GM21737 (cell line): ENCODE measurements around the gene SLCO3A1.
"Not testable (repeated sequence)": the region's sequence is repeated elsewhere in the genome, so short reads cannot be mapped to it uniquely, and the experiment has no call there.

Experiments used
- ATAC-seq: cut with Tn5 transposase; IDR thresholded peaks from one replicate; pipeline ENCODE4 v1.9.1; 2021; ENCODE audit warnings: mild to moderate bottlenecking, moderate library complexity; ENCODE audit not compliant: unreplicated experiment

The SLCO3A1 gene

DNA sequence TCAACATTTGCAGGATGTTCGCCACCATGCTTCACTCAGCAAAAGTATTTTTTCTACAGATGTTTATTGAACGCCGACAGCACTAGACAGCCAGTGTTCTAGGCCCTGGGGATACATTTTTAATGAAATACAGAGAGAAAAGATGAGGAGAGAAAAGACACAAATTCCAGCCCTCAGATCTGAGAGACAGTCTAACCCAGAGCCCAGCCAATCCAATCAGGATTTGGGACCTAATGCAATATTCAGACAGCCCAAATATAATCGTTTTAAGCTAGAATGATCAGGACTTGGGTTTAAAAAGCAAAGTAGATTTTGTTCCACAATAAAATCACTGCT, 174.8 kb downstream of the SLCO3A1 start:
- ATAC-seq = no peak

DNA sequence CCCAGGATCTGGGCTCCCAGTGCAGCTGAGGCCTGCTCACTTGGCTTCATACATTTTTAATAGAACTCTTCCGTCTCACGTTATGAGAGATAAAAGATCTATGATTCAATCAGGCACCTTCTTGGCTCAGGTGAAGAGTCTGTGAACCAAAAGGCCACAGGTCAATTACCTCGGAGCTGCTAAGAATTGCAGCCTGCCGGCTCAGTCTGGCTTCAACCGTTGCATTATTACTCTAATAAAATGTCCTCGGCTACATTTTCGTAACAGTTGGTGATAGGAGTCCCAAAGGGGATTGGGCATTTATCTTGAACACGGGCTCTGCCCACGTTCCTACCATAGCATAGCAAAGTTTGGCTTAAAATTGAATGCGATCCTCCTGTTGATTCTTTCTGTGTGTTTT, 176.3 kb downstream of the SLCO3A1 start:
- ATAC-seq = no peak

DNA sequence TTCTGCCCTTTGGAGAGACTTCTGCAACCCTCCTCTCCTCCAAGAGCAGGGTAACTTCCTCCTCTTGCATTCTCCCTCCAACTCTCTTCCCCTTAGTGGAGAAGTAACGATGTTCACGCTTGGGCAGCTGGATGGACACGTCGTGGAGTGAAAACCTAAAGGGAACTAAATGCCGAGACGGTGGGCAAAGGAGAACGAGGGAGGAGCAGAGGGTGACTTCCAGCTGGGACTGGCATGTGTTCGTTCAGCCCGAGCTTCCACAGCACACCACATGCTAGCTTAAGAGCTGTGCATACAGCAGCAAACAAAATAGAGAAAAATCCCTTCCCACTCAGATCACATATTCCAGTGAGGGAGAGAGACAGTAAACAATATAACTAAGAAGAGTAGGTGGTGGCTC, 179.8 kb downstream of the SLCO3A1 start:
- no peak for ATAC-seq

DNA sequence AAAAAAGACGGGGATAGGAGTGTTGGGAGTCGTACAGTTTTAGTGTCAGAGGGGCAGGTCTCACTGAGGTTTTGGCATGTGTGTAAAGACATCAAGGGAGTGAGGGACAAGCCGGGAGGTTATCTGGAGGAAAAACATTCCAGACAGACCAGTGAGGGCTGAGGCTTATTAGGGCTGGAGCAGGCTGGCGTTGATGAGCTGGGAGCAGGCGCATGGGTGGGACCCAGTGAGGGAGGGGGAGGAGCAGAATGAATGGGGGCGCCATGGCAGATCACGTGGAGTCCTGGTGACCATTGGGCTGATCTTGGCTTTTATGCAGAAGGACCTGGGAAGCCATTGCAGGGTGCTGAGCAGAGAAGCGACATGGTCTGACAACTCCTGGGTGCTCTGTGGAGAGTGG, 180.2 kb downstream of the SLCO3A1 start:
- ATAC-seq = no peak

DNA sequence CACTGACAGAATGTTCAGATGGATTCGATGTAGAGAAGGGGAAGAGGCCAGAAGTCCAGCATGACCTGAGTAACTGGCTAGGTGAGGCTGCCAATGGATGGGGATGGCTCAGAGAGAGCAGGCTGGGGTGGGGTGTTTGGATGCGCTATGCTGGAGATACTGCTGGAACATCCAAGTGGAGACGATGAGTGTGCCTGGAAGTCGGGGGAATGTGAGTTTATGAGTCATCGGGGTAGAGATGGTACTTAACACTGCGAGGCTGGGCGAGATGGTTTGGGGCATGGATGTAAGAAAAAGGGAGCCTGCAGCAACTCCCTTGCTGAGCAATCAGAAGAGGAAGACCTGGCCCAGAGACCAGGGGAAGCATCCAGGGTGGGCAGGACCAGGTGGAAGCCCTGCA, 180.7 kb downstream of the SLCO3A1 start:
- no peak for ATAC-seq

DNA sequence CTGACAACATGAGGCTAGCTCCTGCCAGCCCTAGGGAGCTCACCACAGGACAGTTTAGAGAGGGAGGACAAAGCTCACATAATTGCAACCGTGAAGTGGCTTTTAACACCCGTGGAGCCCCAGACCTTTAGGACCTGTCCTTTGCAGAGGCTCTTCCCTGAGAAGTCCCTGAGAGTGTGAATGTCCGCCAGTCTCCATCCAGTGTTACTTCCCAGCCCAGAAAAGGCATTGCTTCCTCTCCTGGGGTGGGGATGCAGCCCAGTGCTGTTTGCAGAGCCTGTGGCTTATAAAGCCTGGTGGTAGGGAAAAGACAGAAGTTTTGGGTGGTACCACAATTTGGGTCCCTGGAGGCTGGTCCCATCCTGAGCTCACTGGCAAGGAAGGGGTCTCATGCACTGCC, 182.0 kb downstream of the SLCO3A1 start:
- ATAC-seq = no peak

DNA sequence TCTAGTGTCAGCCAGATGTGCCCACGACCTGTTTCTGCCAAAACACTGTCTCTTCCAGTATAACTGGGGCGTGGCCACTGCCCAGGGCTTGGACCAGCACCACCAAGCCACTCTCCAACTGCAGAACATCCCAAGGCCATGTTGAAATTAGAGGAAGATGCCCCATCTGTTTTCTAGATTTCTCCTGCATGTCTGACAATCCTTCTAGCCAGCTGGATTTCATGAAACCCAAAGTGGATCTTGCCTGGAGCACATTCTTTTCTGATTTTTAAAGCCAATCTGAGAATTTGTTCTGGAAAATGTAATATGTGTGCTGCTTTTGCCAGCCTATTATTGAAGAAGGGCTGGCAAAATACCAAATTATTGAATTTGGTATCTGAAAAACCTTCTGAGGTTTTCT, 182.5 kb downstream of the SLCO3A1 start:
- no peak for ATAC-seq

DNA sequence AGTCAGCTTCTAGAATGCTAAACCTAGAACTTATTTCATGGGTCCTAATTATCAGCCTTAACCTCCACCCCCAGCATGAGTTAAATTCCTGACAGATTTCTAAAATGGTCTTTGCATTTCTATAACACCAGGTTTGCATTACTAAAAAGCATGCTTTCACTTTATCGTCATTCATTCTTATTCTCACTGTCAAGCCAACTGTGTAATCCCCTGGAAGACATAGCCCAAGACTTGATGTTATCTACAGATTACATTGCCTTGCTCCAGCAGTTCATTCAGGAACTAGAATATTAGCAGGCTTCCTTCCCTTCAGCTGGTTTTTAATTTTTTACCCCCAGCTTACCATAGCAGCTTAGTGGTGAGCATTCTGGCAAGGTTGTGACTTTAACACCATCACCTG, 184.0 kb downstream of the SLCO3A1 start:
- no peak for ATAC-seq

DNA sequence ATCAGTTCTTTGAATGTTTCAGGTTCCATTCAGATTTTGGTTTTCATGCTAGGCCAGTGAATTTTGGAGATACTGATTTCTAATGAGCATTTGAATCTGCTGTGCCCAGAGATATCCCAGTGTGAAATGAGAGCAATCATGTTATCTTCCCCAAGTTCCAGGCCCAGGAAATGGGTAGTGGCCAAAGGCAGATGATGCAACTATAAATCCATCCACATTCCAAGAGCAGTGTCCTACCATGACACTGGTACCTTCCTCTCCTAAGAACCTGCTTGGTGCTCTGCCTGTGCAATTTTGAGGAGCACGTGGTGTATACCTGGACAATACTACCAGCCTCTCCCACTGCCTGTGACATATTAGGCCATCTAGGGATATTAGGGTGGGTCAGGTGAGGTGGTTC, 186.8 kb downstream of the SLCO3A1 start:
- ATAC-seq = no peak

DNA sequence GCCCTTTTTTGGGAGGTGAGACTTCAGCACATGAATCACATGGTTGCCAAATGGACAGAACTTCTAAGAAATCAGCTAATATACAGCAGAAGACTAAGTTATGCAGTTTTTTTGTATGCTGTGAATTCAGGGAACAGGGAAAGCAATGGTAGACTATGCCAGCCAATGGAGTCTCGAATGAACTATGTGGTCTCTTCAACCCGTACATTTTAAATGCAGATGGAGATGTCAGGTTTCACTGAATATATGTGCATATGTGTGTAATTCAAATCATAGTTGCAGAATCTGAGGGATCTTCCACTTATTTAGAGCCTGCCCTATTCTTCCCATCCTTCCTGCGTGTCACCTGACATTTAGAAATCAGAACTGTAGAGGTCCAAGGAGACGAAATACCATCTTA, 187.9 kb downstream of the SLCO3A1 start:
- no peak for ATAC-seq

DNA sequence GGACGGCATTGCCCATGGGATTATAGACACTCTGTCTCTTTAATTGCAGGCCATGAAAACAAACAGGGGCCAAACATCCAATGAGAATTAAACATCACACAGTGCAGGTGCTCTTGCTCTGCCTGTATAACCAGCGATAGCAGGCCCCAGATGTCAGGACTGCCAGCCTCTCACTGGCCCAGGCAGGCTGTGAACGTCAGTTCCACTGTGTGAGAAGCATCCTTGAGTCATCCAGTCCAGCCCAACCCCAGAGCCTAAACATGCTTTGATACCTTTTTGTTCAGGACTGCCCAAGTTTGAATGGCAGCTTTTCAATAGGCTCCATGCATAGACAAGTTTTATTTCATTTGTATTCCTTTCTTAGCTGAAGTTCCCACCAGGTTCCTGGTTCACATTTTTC, 189.8 kb downstream of the SLCO3A1 start:
- no peak for ATAC-seq

DNA sequence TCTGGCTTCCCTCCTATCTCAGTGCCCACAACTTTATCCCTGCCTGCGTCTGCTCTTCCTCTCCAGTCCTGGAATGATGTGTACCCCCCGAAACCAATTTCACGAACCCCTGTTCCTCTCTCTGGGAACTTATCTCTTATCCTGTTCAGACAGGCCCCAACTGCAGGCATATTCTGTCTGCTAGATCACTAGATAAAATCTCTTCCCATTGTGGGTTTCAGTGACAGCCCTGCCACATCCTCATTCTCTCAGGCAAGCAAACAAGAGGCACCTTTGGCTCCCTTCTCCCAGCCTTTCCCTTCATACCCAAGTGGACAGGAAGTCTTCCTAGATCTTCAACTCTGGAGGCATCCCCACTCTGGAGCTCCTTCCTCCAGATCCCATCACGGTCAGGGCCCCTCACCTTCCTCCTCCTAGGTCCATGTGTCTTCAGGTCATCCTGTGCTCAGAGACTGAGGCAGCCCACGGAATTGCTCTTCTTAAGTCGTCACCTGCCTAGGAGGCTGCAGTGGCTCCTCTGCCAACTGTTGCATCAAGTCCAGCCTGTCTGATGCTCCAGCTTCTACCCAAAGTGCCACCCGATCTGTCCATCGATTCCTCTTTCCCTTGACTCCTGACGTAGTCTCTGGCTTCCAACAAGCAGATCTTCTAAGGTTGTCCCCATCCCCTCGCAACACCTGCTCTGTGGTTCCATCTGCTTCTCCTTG, 190.8 kb downstream of the SLCO3A1 start:
- no peak for ATAC-seq

DNA sequence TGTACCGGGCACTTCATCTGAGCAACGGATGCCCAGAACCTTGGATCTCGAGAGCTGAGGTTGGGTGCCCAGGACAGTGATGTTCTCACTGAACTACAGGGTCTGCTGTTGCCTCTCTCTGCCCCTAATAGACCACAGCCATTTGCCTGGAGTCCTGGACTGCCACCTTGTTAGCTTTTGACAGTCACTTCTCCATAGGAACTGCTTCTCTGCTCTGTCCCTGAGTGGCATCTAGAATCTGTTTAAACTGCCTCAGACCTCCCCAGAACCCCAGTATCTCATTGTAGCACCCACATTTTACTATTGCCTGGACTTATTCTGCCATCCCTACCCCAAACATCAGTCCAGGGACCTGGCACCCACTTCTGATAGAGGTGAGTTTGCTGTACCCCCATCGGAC, 194.4 kb downstream of the SLCO3A1 start:
- no peak for ATAC-seq

DNA sequence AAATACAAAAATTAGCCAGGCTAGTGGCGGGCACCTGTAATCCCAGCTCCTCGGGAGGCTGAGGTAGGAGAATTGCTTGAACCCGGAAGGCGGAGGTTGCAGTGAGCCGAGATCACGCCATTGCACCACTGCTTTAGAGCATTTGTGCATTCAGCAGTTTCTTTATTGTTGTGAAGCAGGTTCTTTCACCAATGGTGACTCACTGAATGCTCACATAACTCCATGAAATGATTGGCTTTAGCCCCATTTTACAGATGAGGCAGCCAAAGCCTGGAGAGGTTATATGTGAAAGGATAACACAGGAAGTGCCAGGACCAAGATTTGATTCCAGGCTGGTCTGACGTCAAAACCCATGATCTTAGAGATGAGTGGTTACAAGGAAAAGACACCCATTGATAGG, 195.2 kb downstream of the SLCO3A1 start:
- no peak for ATAC-seq

DNA sequence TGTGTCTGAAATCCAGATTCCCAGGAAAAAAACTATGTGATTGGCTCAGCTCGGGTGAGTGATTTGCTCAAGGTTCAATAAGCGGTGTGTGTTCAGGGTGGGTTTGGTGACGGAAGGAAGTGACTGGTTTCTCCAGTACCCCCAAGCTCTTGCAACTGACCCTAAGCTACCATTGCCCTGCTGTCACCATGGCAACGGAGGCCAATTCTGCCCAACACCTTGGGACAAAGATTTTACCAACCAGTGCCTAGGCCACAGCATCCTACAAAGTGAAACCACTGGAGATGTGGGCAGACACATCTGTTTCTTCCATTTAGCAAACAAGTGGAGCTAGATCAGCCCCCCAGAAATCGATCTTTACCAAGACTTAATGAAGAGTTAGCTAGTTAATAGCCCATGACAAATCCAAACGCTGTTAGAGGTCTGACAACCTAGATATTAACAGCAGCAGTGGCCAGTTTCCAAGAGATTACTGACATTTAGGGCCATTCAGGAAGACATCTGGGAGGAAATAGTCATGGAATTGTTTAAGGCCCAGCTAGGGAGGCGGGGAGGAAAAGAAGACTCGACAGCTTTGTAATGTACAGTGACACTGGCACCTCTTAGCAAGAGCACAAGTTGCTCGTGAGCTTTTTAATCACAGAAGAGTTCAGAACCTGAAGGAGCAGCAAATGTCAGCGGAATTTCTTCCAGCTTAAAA, 195.9 kb downstream of the SLCO3A1 start:
- no peak for ATAC-seq

DNA sequence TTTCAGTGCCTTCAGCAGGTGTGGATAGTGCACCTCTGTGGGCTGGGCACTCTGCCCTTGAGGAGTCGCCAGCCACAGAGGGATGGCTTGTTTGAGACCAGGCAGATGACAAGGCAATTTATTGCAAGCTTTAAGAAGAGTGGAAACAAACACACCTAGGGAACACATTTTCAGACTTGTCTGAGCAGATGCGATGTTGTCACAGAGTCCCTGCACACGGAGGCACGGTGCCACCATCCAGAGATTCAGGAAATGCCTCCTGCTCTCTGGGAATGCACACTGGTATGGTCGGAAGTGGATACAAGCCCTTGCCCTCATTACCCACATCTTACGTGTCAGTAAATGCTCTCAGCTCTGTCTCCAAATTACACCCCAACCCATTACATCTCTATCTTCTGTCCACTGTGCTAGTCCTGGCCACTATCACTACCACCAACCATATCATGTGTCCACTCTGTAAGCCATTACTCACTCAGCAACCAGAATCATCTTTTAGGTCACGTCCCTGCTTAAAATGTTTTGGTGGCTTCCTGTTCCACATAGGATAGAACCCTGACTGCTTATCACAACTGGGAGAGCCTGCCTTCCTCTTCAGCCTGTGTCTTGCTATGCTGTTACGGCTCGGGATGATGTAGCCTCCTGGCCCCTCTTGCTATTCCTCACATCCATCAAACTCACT, 196.9 kb downstream of the SLCO3A1 start:
- no peak for ATAC-seq

DNA sequence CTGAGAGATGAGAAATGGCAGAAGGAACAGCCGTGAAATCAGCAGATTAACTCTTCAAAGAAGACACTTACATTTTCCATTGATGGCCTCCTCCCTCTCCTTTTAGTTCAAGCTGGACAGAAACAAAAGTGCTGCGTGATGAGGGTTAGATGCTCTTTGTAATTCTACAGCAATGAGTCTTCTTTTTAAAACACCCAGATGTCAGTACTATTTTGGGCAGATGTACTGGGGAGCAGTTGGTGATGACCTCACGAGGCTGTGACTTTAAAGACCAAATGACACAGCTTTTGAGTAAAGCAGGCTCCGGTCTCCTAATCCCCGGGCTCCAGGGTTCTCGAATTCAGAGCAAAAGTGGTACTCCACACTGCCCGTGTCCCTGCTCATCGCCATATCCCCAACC, 198.2 kb downstream of the SLCO3A1 start:
- ATAC-seq = no peak

DNA sequence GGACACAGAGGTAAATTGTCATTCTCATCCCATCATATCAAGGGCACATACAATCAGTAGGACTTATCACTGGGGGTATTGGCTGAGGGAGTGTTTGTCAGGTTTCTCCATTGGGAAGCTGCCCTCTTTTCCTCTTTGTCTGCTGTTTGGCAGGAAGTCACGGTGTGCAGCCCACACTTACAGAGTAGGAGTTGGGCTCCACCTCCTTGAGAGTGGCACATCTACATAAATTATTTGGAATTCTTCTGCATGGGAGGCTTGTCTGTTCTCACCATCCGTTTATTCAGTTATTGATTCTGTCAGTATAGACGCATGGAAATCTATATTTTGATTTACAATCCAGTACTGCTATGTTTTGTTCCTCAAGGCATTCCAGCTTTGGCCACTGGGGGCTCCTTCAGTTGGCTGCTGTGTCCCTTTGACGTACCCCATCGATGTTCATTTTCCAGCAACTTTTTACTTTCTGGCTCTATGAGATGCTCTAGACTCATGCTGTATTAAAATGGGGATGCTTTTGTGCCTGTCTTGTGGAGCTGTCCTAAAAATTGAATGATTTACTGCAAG, 200.3 kb downstream of the SLCO3A1 start:
- no peak for ATAC-seq

DNA sequence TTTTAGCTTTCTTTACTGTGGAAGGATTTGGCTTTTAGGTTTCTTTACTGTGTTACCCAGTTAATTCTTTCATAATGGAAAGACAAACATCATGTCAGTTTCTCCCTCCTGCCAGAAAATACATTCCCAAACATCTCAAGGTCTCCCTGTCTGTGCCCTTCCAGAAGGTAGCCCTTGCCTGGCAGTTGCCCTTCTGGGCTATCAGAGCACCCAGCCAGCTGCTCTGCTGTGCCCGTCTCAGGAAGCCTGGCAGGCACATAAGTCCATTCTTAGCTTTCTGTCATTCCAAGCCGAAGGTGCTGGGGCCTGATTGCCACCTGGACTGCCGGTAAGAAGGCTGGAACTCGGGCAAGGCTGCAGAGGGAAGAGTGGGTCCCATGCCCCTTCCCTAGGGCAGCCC, 203.4 kb downstream of the SLCO3A1 start:
- ATAC-seq = no peak

DNA sequence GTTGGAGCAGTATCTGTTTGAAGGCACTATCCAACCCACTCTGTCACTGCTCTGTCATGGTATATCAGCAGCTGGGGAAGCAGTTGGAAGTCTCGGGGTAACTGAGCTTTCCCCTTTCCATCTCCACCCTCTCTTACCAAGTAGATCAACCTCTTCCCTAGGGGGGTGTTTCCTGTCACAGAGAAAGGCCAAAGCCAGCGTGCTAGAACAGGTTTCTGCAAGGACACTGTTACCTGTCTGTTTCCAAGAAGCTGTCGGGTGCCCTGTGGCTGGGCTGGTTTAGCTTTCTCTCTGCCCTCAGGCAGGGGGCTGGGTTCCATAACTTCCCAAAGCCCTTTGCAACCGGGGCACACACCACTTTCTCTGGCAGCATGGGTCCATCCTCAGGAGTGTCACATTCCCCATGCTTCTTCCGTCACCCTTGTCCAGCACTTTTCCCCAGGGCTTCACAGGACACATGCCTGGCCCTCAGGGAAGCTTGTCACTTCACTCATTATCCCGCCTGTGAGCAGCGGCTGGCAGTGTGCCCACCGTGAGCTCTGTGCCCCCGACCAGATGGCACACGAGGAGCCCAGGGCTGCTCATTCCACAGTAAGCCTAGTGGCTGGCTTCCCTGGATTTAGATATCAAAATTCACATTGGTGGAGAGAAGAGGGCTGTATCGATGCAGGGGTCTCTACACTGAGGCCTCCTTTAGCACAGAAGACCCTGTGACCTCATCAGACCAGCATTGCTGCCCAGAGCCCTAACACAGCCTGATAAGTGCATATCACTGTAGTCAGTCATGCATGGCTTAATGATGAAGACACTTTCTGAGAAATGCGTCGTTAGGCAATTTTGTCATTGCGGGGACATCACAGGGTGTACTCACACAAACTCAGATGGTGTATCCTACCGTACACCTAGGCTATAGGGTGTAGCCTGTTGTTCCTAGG, 205.8 kb downstream of the SLCO3A1 start:
- ATAC-seq = no peak

DNA sequence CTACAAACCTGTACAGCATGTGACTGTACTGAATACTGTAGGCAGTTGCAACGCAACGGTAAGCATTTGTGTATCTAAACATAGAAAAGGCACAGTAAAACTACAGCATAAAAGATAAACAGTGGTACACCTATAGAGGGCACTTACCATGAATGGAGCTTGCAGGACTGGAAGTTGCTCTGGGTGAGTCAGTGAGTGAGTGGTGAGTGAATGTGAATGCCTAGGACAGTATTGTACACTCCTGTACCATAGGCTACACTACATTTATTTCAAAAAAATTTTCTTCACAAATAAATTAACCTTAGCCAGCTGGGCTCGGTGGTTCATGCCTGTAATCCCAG, 206.4 kb downstream of the SLCO3A1 start:
- ATAC-seq = not testable (repeated sequence)
